Bronchial epithelial cell (primary cell): ENCODE data around the gene DAO. TPM values are rescaled to one million over a fixed set of nuclear protein-coding genes. Genes with fewer than 3 reads are reported as not detected.

Source experiments
- DNase-seq: peaks from one replicate; pipeline ENCODE4 v3.0.0-alpha.2; 2010; ENCODE audit warnings: low read depth
- FAIRE-seq: peaks from 2 replicates; lab custom pipeline; 2011; peaks lifted over from hg19 to GRCh38; lab: Jason Lieb, UNC
- H3K27me3 ChIP-seq: 2 replicates; pipeline ENCODE4 v1.5.1; 2011; ENCODE audit warnings: low read length; ENCODE audit not compliant: control insufficient read depth, insufficient read depth
- H3K36me3 ChIP-seq: 2 replicates; pipeline ENCODE4 v1.5.1; 2011; ENCODE audit warnings: low read length; ENCODE audit not compliant: control insufficient read depth, insufficient read depth
- H3K4me3 ChIP-seq: 2 replicates; pipeline ENCODE4 v1.5.1; 2011; ENCODE audit warnings: mild to moderate bottlenecking, low read depth, low read length, control low read depth
- total RNA-seq: library from RNA; depleted of rRNA; stranded (reverse); fragments of >200 nt; gene quantifications from 2 replicates; pipeline ENCODE4 v1.2.1, GENCODE V29; 2014
- TF ChIP-seq, protein P1 (sequence below): IDR thresholded peaks from 2 replicates; pipeline ENCODE4 v1.5.1; 2011; ENCODE audit warnings: mild to moderate bottlenecking, moderate library complexity, low read length, control low read depth, inconsistent platforms; ENCODE audit not compliant: insufficient read depth, severe bottlenecking

The DAO gene
- total RNA-seq, 1 donor from 2014 or later: not detected

DNA sequence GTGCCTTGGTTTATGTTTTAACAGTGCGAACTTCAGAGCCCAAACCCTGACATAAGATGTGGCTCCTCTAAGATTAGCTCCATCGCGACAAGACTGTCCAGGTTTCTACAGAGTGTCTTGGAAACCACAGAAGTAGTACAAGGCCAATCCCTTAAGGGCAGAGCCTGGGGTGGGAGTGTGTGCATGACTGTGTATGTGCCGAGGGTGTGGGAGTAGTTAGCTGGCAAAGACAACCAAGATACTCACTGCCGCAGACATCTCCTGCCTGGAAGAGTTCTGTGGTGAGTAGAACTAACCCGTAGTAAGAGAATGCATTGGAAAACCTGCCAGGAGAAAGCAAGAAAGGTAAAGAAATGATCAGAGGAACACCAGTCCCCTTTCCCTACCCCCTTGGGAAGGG lies 54.1 kb downstream of the DAO start:
- TF ChIP-seq, protein P1, sequence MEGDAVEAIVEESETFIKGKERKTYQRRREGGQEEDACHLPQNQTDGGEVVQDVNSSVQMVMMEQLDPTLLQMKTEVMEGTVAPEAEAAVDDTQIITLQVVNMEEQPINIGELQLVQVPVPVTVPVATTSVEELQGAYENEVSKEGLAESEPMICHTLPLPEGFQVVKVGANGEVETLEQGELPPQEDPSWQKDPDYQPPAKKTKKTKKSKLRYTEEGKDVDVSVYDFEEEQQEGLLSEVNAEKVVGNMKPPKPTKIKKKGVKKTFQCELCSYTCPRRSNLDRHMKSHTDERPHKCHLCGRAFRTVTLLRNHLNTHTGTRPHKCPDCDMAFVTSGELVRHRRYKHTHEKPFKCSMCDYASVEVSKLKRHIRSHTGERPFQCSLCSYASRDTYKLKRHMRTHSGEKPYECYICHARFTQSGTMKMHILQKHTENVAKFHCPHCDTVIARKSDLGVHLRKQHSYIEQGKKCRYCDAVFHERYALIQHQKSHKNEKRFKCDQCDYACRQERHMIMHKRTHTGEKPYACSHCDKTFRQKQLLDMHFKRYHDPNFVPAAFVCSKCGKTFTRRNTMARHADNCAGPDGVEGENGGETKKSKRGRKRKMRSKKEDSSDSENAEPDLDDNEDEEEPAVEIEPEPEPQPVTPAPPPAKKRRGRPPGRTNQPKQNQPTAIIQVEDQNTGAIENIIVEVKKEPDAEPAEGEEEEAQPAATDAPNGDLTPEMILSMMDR: no peak
- H3K27me3 ChIP-seq: no peaks in the 10 kb centered on the region
- no peak for DNase-seq
- H3K4me3 ChIP-seq: no peak overlapping the region
- no peak for FAIRE-seq
- H3K36me3 ChIP-seq: no peaks in the 10 kb centered on the region

DNA sequence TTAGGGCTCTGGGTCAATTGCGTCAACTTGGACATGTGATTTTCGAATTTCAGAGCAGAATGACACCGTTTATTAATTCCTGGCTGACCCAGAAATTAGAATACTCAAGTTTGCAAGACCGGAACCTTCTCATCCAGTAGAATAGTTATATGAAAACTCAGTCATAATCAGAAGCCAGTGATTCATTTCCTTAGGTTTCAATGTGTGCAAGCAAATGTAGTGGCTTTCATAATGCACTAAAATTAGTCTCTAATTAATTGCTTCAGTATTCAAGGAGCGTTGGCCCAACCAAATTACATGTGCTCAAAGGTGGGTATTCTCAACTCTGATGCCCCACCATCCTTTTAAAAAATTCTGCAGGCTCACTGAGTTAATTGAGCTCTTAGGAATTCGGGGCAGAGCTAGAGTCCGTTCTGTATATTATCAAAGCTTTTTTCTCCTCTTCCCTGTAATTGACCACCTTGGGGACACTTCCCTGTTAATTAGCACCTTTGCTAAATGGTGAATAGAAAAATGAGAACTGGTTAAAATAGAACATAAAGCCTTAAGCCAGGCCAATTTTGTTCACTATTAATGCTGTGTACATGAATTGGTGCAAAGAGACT lies 55.4 kb downstream of the DAO start:
- DNase-seq: no peak
- TF ChIP-seq, protein P1: no peak
- no peaks in the 10 kb centered on the region for H3K27me3 ChIP-seq
- no peaks in the 10 kb centered on the region for H3K36me3 ChIP-seq
- H3K4me3 ChIP-seq: no peak overlapping the region
- no peak for FAIRE-seq

DNA sequence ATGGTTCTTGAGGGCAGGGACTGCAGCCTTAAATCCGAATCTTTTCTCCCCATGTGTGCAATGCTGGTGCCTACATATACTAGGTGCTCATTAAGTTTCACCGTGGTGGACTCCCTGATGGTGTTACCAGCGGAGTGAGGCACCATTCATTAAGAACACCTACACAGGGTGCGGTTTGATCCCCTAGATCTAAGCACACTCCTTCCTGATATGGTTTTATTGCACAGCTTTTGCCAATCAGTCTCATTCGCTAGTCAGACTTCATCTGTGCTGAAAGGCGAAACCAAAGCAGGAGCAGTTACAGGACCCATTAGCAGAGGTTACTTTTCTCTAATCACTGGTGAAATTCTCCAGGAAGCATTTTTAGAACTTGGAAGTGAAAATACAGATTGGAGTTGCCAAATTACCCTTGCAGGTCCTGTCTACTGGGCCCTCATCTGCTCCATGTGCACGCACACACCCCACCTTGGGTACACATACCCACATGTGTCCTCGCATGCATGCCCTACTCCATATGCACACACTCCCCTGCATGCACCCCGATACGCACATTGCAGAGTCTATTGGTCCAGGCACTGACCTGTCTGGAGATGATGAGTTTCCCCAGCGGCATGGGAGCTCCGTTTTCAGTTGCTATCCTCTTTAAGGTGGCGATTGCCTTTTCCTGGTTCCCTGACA lies 58.5 kb downstream of the DAO start:
- Histone ChIP-seq H3K36me3 (no peaks in the 10 kb centered on the region), H3K4me3 (no peak overlapping the region), H3K27me3 (no peaks in the 10 kb centered on the region)
- TF ChIP-seq, protein P1: no peak
- no peak for FAIRE-seq
- DNase-seq: no peak

DNA sequence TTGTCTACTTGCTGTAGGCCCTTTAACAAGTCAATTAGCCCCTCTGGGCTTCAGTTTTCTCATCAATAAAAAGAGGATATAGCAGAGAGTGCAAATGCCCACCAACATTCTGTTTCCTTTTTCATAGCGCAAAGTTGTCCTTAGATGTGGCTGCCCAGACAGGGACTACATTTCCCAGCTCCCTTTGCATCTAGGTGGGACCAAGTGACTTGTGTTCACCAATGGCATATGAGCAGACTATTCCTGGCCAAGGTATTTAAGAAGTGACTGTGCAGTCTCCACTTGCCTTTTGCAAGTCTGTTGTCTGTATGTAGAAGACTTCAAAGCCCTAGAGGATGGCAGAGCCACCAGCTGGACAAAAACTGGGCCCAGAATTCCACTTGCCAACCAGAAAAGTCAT lies 59.7 kb downstream of the DAO start:
- H3K36me3 ChIP-seq: no peaks in the 10 kb centered on the region
- TF ChIP-seq, protein P1: no peak
- H3K4me3 ChIP-seq: no peak overlapping the region
- FAIRE-seq (no peak), DNase-seq (peak; percentile 63)
- H3K27me3 ChIP-seq: no peaks in the 10 kb centered on the region

DNA sequence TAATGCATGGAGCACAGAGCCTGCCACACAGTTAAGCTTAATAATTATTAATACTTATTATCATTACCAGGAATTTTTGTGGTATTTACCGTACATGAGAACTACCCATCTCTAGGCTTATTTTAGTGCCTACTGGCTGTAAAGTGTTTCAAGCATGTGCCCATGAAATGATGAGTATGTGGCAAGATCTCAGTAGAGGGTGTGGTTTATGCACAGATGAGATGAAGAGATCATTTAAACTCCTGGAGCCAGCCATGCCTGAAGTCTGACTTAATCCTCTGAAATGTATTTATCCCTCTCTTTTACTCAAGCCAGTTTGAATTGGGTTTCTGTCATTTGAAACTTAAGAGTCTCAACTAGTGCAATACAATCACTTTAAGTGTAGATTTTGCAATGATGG lies 60.2 kb downstream of the DAO start:
- H3K27me3 ChIP-seq: no peaks in the 10 kb centered on the region
- no peak overlapping the region for H3K4me3 ChIP-seq
- no peak for FAIRE-seq
- H3K36me3 ChIP-seq: no peaks in the 10 kb centered on the region
- DNase-seq: no peak
- TF ChIP-seq, protein P1: no peak
